H1 (cell line): ENCODE measurements around the gene SYVN1. TPM values are rescaled to one million over a fixed set of nuclear protein-coding genes. Genes with fewer than 3 reads are reported as not detected.

Experiments used
- CTCF ChIA-PET: fragments of 300-600 bp; sonication (Branson Sonifier 250); formaldehyde crosslinking; loops from one replicate; lab custom pipeline; 2021; ENCODE audit not compliant: partially characterized antibody; lab: Charles Lee
- POLR2A ChIA-PET: fragments of 300-600 bp; sonication (Branson Sonifier 250); formaldehyde crosslinking; loops from one replicate; lab custom pipeline; 2021; ENCODE audit warnings: inconsistent platforms; ENCODE audit not compliant: partially characterized antibody; lab: Charles Lee
- DNase-seq, 2 experiments: peaks; one replicate each; pipeline versions ENCODE4 v3.0.0 to v3.0.0-alpha.2; 2010 to 2022; ENCODE audit warnings: low spot score in 2 of 2, low read depth in 1 of 2, mixed read lengths in 1 of 2
- FAIRE-seq: peaks from 2 replicates; lab custom pipeline; 2011; peaks lifted over from hg19 to GRCh38; lab: Jason Lieb, UNC
- H2AFZ ChIP-seq: 2 replicates; pipeline ENCODE4 v1.8.1; 2012; ENCODE audit warnings: low read length, inconsistent platforms
- H2AK5ac ChIP-seq: 2 replicates; pipeline ENCODE4 v1.6.1; 2013; ENCODE audit warnings: low read depth, low read length
- H2BK120ac ChIP-seq: replicated peaks from 2 replicates; pipeline ENCODE3; 2013; ENCODE audit warnings: low read depth, low read length, inconsistent platforms
- H2BK12ac ChIP-seq: 2 replicates; pipeline ENCODE4 v1.6.1; 2013; ENCODE audit warnings: low read depth, low read length
- H2BK15ac ChIP-seq: 2 replicates; pipeline ENCODE4 v1.6.1; 2013; ENCODE audit warnings: low read length
- H2BK20ac ChIP-seq: 2 replicates; pipeline ENCODE4 v1.6.1; 2013; ENCODE audit warnings: low read length
- H2BK5ac ChIP-seq: 2 replicates; pipeline ENCODE4 v1.6.1; 2013; ENCODE audit warnings: low read depth, low read length
- H3K14ac ChIP-seq: 2 replicates; pipeline ENCODE4 v1.6.1; 2013; ENCODE audit warnings: inconsistent platforms; ENCODE audit not compliant: insufficient read length
- H3K18ac ChIP-seq: 2 replicates; pipeline ENCODE4 v1.6.1; 2013; ENCODE audit warnings: low read length; ENCODE audit errors: extremely low read depth
- H3K23ac ChIP-seq: 2 replicates; pipeline ENCODE4 v1.6.1; 2013; ENCODE audit warnings: inconsistent platforms; ENCODE audit not compliant: insufficient read length
- H3K23me2 ChIP-seq: 2 replicates; pipeline ENCODE4 v1.6.1; 2013; ENCODE audit warnings: low read depth, low read length
- H3K27ac ChIP-seq: 2 replicates; pipeline ENCODE4 v1.6.1; 2011; ENCODE audit warnings: low read depth, low read length, inconsistent platforms
- H3K27me3 ChIP-seq, 4 experiments: replicated peaks in 1 of 4; 1 replicate in 1 of 4; 2 replicates in 3 of 4; pipeline versions ENCODE4 v1.6.1 to v1.8.1; 2011 to 2013; ENCODE audit warnings: low read length in 3 of 4, mild to moderate bottlenecking in 3 of 4, inconsistent platforms in 2 of 4, mixed read lengths in 2 of 4, moderate library complexity in 1 of 4; ENCODE audit not compliant: control insufficient read depth in 3 of 4, insufficient read depth in 3 of 4; ENCODE audit errors: extremely low read depth in 1 of 4
- H3K36me3 ChIP-seq, 4 experiments: 2 replicates each; pipeline versions ENCODE4 v1.6.1 to v1.8.1; 2011 to 2013; ENCODE audit warnings: mild to moderate bottlenecking in 4 of 4, low read length in 3 of 4, moderate library complexity in 2 of 4, control low read depth in 1 of 4, inconsistent platforms in 1 of 4; ENCODE audit not compliant: insufficient read depth in 4 of 4, control insufficient read depth in 2 of 4
- H3K4ac ChIP-seq: replicated peaks from 2 replicates; pipeline ENCODE3; 2013; ENCODE audit warnings: low read length, low read depth, mixed read lengths, inconsistent platforms; ENCODE audit not compliant: insufficient read length
- H3K4me1 ChIP-seq, 4 experiments: replicated peaks in 1 of 4; 1 replicate in 1 of 4; 2 replicates in 3 of 4; pipeline versions ENCODE4 v1.6.1 to v1.8.1; 2011 to 2013; ENCODE audit warnings: low read length in 3 of 4, inconsistent platforms in 2 of 4, mixed read lengths in 1 of 4; ENCODE audit not compliant: insufficient read depth in 4 of 4, control insufficient read depth in 3 of 4
- H3K4me2 ChIP-seq, 2 experiments: 2 replicates each; pipeline versions ENCODE4 v1.6.1 to v1.8.1; 2011 to 2013; ENCODE audit warnings: low read depth in 2 of 2, low read length in 2 of 2, control low read depth in 1 of 2, inconsistent platforms in 1 of 2, mild to moderate bottlenecking in 1 of 2; ENCODE audit not compliant: insufficient read depth in 1 of 2
- H3K4me3 ChIP-seq, 4 experiments: fragments of 200-600, 300-600 bp in 1 of 4; sonication (generic), shearing (Covaris generic), sonication (Bioruptor Twin) in 1 of 4; 2 replicates each; pipeline versions ENCODE4 v1.5.1 to v1.8.1; 2011 to 2016; ENCODE audit warnings: low read length in 4 of 4, low read depth in 3 of 4, control low read depth in 2 of 4, inconsistent platforms in 2 of 4, mild to moderate bottlenecking in 2 of 4, mixed read lengths in 1 of 4, moderate library complexity in 1 of 4; ENCODE audit not compliant: insufficient read depth in 2 of 4; ENCODE audit errors: extremely low read depth in 1 of 4
- H3K56ac ChIP-seq: replicated peaks from 2 replicates; pipeline ENCODE3; 2013; ENCODE audit warnings: low read depth, mild to moderate bottlenecking, mixed read lengths, low read length, inconsistent platforms; ENCODE audit not compliant: insufficient read length
- H3K79me1 ChIP-seq: 2 replicates; pipeline ENCODE4 v1.6.1; 2013; ENCODE audit warnings: low read depth, low read length, control low read depth
- H3K79me2 ChIP-seq, 2 experiments: 2 replicates each; pipeline versions ENCODE4 v1.6.1 to v1.8.1; 2012 to 2013; ENCODE audit warnings: low read length in 2 of 2, mild to moderate bottlenecking in 2 of 2, inconsistent platforms in 1 of 2; ENCODE audit not compliant: insufficient read depth in 2 of 2, control insufficient read depth in 1 of 2
- H3K9ac ChIP-seq, 4 experiments: replicated peaks in 1 of 4; 1 replicate in 1 of 4; 2 replicates in 3 of 4; pipeline versions ENCODE4 v1.6.1 to v1.8.1; 2011 to 2013; ENCODE audit warnings: low read depth in 3 of 4, low read length in 3 of 4, control low read depth in 2 of 4, mild to moderate bottlenecking in 2 of 4, moderate library complexity in 2 of 4, inconsistent platforms in 1 of 4; ENCODE audit errors: extremely low read depth in 1 of 4
- H3K9me3 ChIP-seq, 2 experiments: 2 replicates each; pipeline versions ENCODE4 v1.6.1 to v1.8.1; 2012 to 2013; ENCODE audit warnings: mild to moderate bottlenecking in 2 of 2, moderate library complexity in 2 of 2, control low read depth in 1 of 2, inconsistent platforms in 1 of 2, low read depth in 1 of 2, low read length in 1 of 2, mixed read lengths in 1 of 2; ENCODE audit not compliant: insufficient read depth in 2 of 2
- H4K20me1 ChIP-seq, 2 experiments: replicated peaks in 1 of 2; 2 replicates each; pipeline versions ENCODE3 to v1.8.1; 2011 to 2013; ENCODE audit warnings: inconsistent platforms in 2 of 2, low read length in 2 of 2, mild to moderate bottlenecking in 1 of 2; ENCODE audit not compliant: insufficient read depth in 2 of 2, control insufficient read depth in 1 of 2
- H4K5ac ChIP-seq: 2 replicates; pipeline ENCODE4 v1.6.1; 2013; ENCODE audit warnings: low read length, low read depth, mixed read lengths, inconsistent platforms; ENCODE audit not compliant: insufficient read length
- H4K8ac ChIP-seq: 2 replicates; pipeline ENCODE4 v1.8.0; 2013; ENCODE audit warnings: mild to moderate bottlenecking, moderate library complexity, low read length, inconsistent platforms; ENCODE audit not compliant: insufficient read depth; ENCODE audit errors: extremely low read depth
- H4K91ac ChIP-seq: replicated peaks from 2 replicates; pipeline ENCODE3; 2013; ENCODE audit warnings: low read length, mixed read lengths, inconsistent platforms; ENCODE audit not compliant: insufficient read length
- CREB1 ChIP-seq: IDR thresholded peaks from 2 replicates; pipeline ENCODE4 v1.6.1; 2012; ENCODE audit warnings: inconsistent platforms
- GABPA ChIP-seq: IDR thresholded peaks from 2 replicates; pipeline ENCODE4 v1.6.1; 2011; ENCODE audit warnings: mild to moderate bottlenecking, low read length, moderate library complexity, borderline replicate concordance; ENCODE audit not compliant: insufficient read depth
- KDM1A ChIP-seq: fragments of 200-600, 300-600 bp; sonication (generic); IDR thresholded peaks from 2 replicates; pipeline ENCODE4 v1.7.1; 2016; ENCODE audit warnings: mild to moderate bottlenecking, low read length, borderline replicate concordance
- KDM5A ChIP-seq: fragments of 200-600 bp; IDR thresholded peaks from 2 replicates; pipeline ENCODE4 v1.7.1; 2012; ENCODE audit warnings: mild to moderate bottlenecking, low read length, inconsistent platforms, mixed read lengths
- PHF8 ChIP-seq: fragments of 200-600 bp; sonication (generic); conservative IDR thresholded peaks from 2 replicates; pipeline ENCODE4 v1.7.1; 2012; ENCODE audit warnings: low read depth, mild to moderate bottlenecking, inconsistent platforms, low read length, moderate library complexity
- POLR2A ChIP-seq, 2 experiments: IDR thresholded peaks; 1 replicate in 1 of 2; 2 replicates in 1 of 2; pipeline ENCODE4 v1.6.1; 2011; ENCODE audit warnings: low read depth in 2 of 2, low read length in 2 of 2, mild to moderate bottlenecking in 2 of 2; ENCODE audit errors: control extremely low read depth in 1 of 2
- RNF2 ChIP-seq: fragments of 200-900, 300-1000 bp; sonication (generic); IDR thresholded peaks from 2 replicates; pipeline ENCODE4 v1.7.1; 2016; ENCODE audit warnings: borderline replicate concordance, low read depth, mild to moderate bottlenecking, antibody characterized with exemption, low read length; ENCODE audit not compliant: poor library complexity, severe bottlenecking; ENCODE audit errors: missing control alignments
- YY1 ChIP-seq: IDR thresholded peaks from 2 replicates; pipeline ENCODE4 v1.6.1; 2011; ENCODE audit warnings: low read depth, mild to moderate bottlenecking, low read length
- WGBS, 2 experiments: shearing (Covaris generic) in 1 of 2; methylation state at CpG; one replicate each; pipeline versions ENCODE4 v1.1.6 to v1.1.7; 2013 to 2015; ENCODE audit warnings: low lambda C conversion rate in 2 of 2, mixed read lengths in 2 of 2, inconsistent platforms in 1 of 2, low coverage in 1 of 2, missing lambda C conversion rate in 1 of 2; ENCODE audit not compliant: insufficient replicate concordance in 2 of 2, insufficient coverage in 1 of 2, insufficient read length in 1 of 2; ENCODE audit errors: extremely low coverage in 1 of 2, missing lambda C conversion rate in 1 of 2; 5-methylcytosine and 5-hydroxymethylcytosine counted together
- polyA plus RNA-seq, 7 experiments: library from polyadenylated mRNA; depleted of rRNA in 3 of 7; stranded (reverse) in 5 of 7; unstranded in 2 of 7; fragments of >200 nt in 5 of 7; fragments of 200-250 nt in 2 of 7; gene quantifications; 1 replicate in 5 of 7; 2 replicates in 1 of 7; 4 replicates in 1 of 7; pipeline versions ENCODE4 v1.2.1 to v1.2.3, GENCODE V29; 2011 to 2013; ENCODE audit warnings: missing spikeins in 2 of 7, mixed read lengths in 2 of 7
- total RNA-seq: library from RNA; stranded (reverse); fragmentation: NEBNext Ultra II Directional; extraction: Animal tissue kit (Norgen Biotek cat#: 25700); gene quantifications from 2 replicates; pipeline ENCODE4 v1.2.1, GENCODE V29; 2021

Gene SYVN1
- total and polyA plus RNA-seq, 2 of the 8 experiments (the other 6 are each of a cell fraction or from before 2014, with no cell fraction given) = 27.8 to 29.4 TPM

- H2BK120ac ChIP-seq = no peak overlapping the region
- DNase-seq (no peak), FAIRE-seq (no peak)
- no peaks in the 10 kb centered on the region for H3K9me3 ChIP-seq
- H4K5ac ChIP-seq = no peak overlapping the region
- POLR2A ChIA-PET = interaction anchor here (0.7 to 17.4 kb wide), 10 partner anchors 8 to 246 kb away, joined by 3 to 305 read pairs (median 11); partner anchors contain the start of genes ARL2, FAU, MRPL49 and SYVN1
- H2BK20ac ChIP-seq = no peak overlapping the region
- no peak overlapping the region for H3K18ac ChIP-seq
- TF ChIP-seq CREB1 = no peak
- no peak for TF ChIP-seq PHF8
- TF ChIP-seq YY1 = no peak
- no peak for TF ChIP-seq RNF2
- no peak for TF ChIP-seq KDM5A
- no peak for TF ChIP-seq KDM1A
- no peak for TF ChIP-seq POLR2A (IDR thresholded peaks at IDR 0.05; ENCODE audit: control extremely low read depth in 1 of 2, low read depth in 2 of 2, low read length in 2 of 2)
- no peak for TF ChIP-seq GABPA
- no peak overlapping the region for H2BK12ac ChIP-seq
- no peak overlapping the region for H3K56ac ChIP-seq
- no peaks in the 10 kb centered on the region; a peak in 1 of 4 replicates for H3K79me2 ChIP-seq
- H4K20me1 ChIP-seq = peaks cover 0 to 19% of the 10 kb centered on the region in 2 experiments
- peaks cover 2 to 18% (median 12%) of the 10 kb centered on the region in 4 experiments for H3K4me1 ChIP-seq
- CTCF ChIA-PET = interaction anchor here (0.5 to 7.9 kb wide), 34 partner anchors 8 to 322 kb away, joined by 3 to 85 read pairs (median 4); partner anchors contain the start of genes FAU, MAJIN, MRPL49 and SNX15
- peaks cover 7% of the 10 kb centered on the region; the same call in 1 of the 2 replicates for H3K79me1 ChIP-seq
- H3K4me3 ChIP-seq = no peak overlapping the region
- 94% methylated on average over 36 of the region's 36 CpGs; no CpG with 5 or more reads in 1 of the 2 experiments for WGBS, 2 experiments
- H2AK5ac ChIP-seq = no peak overlapping the region
- H3K9ac ChIP-seq = no peak overlapping the region
- H3K27me3 ChIP-seq = no peaks in the 10 kb centered on the region
- H3K14ac ChIP-seq = no peak overlapping the region
- H3K4ac ChIP-seq = no peak overlapping the region
- no peak overlapping the region for H2AFZ ChIP-seq
- H3K23ac ChIP-seq = no peak overlapping the region
- H3K27ac ChIP-seq = no peak overlapping the region
- H3K23me2 ChIP-seq = peaks cover 12% of the 10 kb centered on the region; the same call in 1 of the 2 replicates
- no peak overlapping the region for H3K4me2 ChIP-seq
- H4K91ac ChIP-seq = no peak overlapping the region
- H4K8ac ChIP-seq = no peak overlapping the region
- no peak overlapping the region for H2BK15ac ChIP-seq
- peaks cover 0 to 13% (median 0%) of the 10 kb centered on the region in 4 experiments; a peak in 1 of 8 replicates for H3K36me3 ChIP-seq
- H2BK5ac ChIP-seq = no peak overlapping the region
Observed at GRCh38 chr11:65109231-65110198, 24.8 kb downstream of the SYVN1 start.
